SK-N-DZ (cell line): ENCODE data around the gene TEDC1.

Source experiments
- DNase-seq: peaks from one replicate; pipeline ENCODE4 v3.0.0-alpha.2; 2015; ENCODE audit warnings: low spot score

TEDC1 gene

GRCh38 chr14:105484069-105484996 lies 6.7 kb upstream of the TEDC1 start:
- DNase-seq = no peak

GRCh38 chr14:105484997-105485393 lies 6.1 kb upstream of the TEDC1 start:
- no peak for DNase-seq

GRCh38 chr14:105485739-105486162 lies 5.3 kb upstream of the TEDC1 start:
- DNase-seq = peak; percentile 85

GRCh38 chr14:105486163-105486973 lies 4.7 kb upstream of the TEDC1 start, which contains the start of gene CRIP1:
Gene CRIP1 (plus strand): TSS chr14:105486886. CDS start chr14:105487260, 374 bp downstream.
- DNase-seq = no peak

GRCh38 chr14:105486974-105487448 lies 4.0 kb upstream of the TEDC1 start:
- DNase-seq = no peak

- no peak for DNase-seq
These were observed 3.5 kb upstream of the TEDC1 start for GRCh38 chr14:105487449-105487985.

GRCh38 chr14:105487986-105488777 lies 2.9 kb upstream of the TEDC1 start:
- no peak for DNase-seq

GRCh38 chr14:105488781-105489541 lies 2.1 kb upstream of the TEDC1 start:
- no peak for DNase-seq

- peak; percentile 77 for DNase-seq
These were observed 1.3 kb upstream of the TEDC1 start for GRCh38 chr14:105489542-105490266.

GRCh38 chr14:105490267-105490571 lies 827 bp upstream of the TEDC1 start:
- no peak for DNase-seq

GRCh38 chr14:105491366-105491973 lies 424 bp downstream of the TEDC1 start:
- DNase-seq = peak; percentile 70

GRCh38 chr14:105492031-105492970 lies 1.3 kb downstream of the TEDC1 start:
- DNase-seq = no peak

GRCh38 chr14:105492971-105493871 lies 2.2 kb downstream of the TEDC1 start:
- DNase-seq = no peak

GRCh38 chr14:105493921-105494605 lies 3.0 kb downstream of the TEDC1 start:
- DNase-seq = no peak

GRCh38 chr14:105494606-105494929 lies 3.5 kb downstream of the TEDC1 start:
- DNase-seq = no peak

- DNase-seq = no peak
These were observed 4.3 kb downstream of the TEDC1 start for GRCh38 chr14:105495101-105495989.
